ENCODE results near the gene RIOK1. TPM values are rescaled to one million over a fixed set of nuclear protein-coding genes. Genes with fewer than 3 reads are reported as not detected.
A peak's percentile ranks its signal among the peaks of the same experiment; 100 is the strongest.

RIOK1 gene
- total and polyA plus RNA-seq, 5 donors from 2014 or later, result 15.9 to 51.3 (median 16.6) TPM

- H3K4me3 Mint-ChIP-seq, result no peak overlapping the region
- ATAC-seq (ENCODE audit: low read depth in 2 of 2) (no peak), DNase-seq (no peak)
- H3K36me3 Mint-ChIP-seq, result peaks cover 5% of the 10 kb centered on the region
- Histone ChIP-seq H3K9me3 (ENCODE audit: control insufficient read depth in 2 of 2, low read length in 2 of 2) (peaks cover 0 to 3% of the 10 kb centered on the region in 2 experiments), H3K4me1 (ENCODE audit: control insufficient read depth, insufficient read depth, low read length, poor library complexity, severe bottlenecking) (no peaks in the 10 kb centered on the region), H3K4me3 (ENCODE audit: low read depth, low read length) (no peak overlapping the region), H3K27me3 (ENCODE audit: control insufficient read depth, insufficient read depth, low read length) (no peaks in the 10 kb centered on the region), H3K27ac (ENCODE audit: insufficient read depth, low read length, poor library complexity, severe bottlenecking) (no peak overlapping the region), H3K36me3 (ENCODE audit: control insufficient read depth, insufficient read depth, low read length) (no peaks in the 10 kb centered on the region)
- H3K4me1 Mint-ChIP-seq, result peaks cover 0 to 5% (median 1%) of the 10 kb centered on the region in 4 donors
- peaks cover 15% of the 10 kb centered on the region for H3K27me3 Mint-ChIP-seq
- peak overlapping the region in 1 of 3 donors; percentile 12 for H3K27ac Mint-ChIP-seq
- H3K9me3 Mint-ChIP-seq, result peaks cover 0 to 7% (median 4%) of the 10 kb centered on the region in 7 donors
These were observed 43.6 kb downstream of the RIOK1 start for GRCh38 chr6:7433121-7433617.

- H3K4me1 ChIP-seq (ENCODE audit: control insufficient read depth, insufficient read depth, low read length, poor library complexity, severe bottlenecking), result peaks cover 2% of the 10 kb centered on the region
- H3K9me3 ChIP-seq (ENCODE audit: control insufficient read depth in 2 of 2, low read length in 2 of 2), result peaks cover 0 to 3% of the 10 kb centered on the region in 2 experiments
- no peak for ATAC-seq (ENCODE audit: low read depth in 2 of 2)
- Mint-ChIP-seq H3K27ac (no peak overlapping the region), H3K9me3 (peaks cover 0 to 7% (median 4%) of the 10 kb centered on the region in 7 donors), H3K27me3 (peaks cover 12% of the 10 kb centered on the region), H3K4me1 (peaks cover 2 to 17% (median 10%) of the 10 kb centered on the region in 4 donors), H3K36me3 (peaks cover 5% of the 10 kb centered on the region), H3K4me3 (no peak overlapping the region)
- no peak for DNase-seq
- no peak overlapping the region for H3K4me3 ChIP-seq (ENCODE audit: low read depth, low read length)
- H3K36me3 ChIP-seq (ENCODE audit: control insufficient read depth, insufficient read depth, low read length), result no peaks in the 10 kb centered on the region
- H3K27ac ChIP-seq (ENCODE audit: insufficient read depth, low read length, poor library complexity, severe bottlenecking), result no peak overlapping the region
- H3K27me3 ChIP-seq (ENCODE audit: control insufficient read depth, insufficient read depth, low read length), result no peaks in the 10 kb centered on the region
These were observed 45.1 kb downstream of the RIOK1 start for GRCh38 chr6:7434672-7435071.

- H3K27ac Mint-ChIP-seq, result no peak overlapping the region
- no peaks in the 10 kb centered on the region for H3K27me3 ChIP-seq (ENCODE audit: control insufficient read depth, insufficient read depth, low read length)
- peaks cover 2 to 31% (median 14%) of the 10 kb centered on the region in 4 donors for H3K4me1 Mint-ChIP-seq
- no peak overlapping the region for H3K4me3 ChIP-seq (ENCODE audit: low read depth, low read length)
- H3K36me3 Mint-ChIP-seq, result peaks cover 5% of the 10 kb centered on the region
- H3K9me3 ChIP-seq (ENCODE audit: control insufficient read depth in 2 of 2, low read length in 2 of 2), result peaks cover 0 to 3% of the 10 kb centered on the region in 2 experiments
- H3K4me1 ChIP-seq (ENCODE audit: control insufficient read depth, insufficient read depth, low read length, poor library complexity, severe bottlenecking), result peaks cover 5% of the 10 kb centered on the region
- H3K9me3 Mint-ChIP-seq, result peaks cover 0 to 9% (median 5%) of the 10 kb centered on the region in 7 donors
- no peak overlapping the region for H3K27ac ChIP-seq (ENCODE audit: insufficient read depth, low read length, poor library complexity, severe bottlenecking)
- no peaks in the 10 kb centered on the region for H3K27me3 Mint-ChIP-seq
- H3K4me3 Mint-ChIP-seq, result no peak overlapping the region
- ATAC-seq (ENCODE audit: low read depth in 2 of 2), result no peak
- no peak for DNase-seq
- no peaks in the 10 kb centered on the region for H3K36me3 ChIP-seq (ENCODE audit: control insufficient read depth, insufficient read depth, low read length)
These were observed 48.4 kb downstream of the RIOK1 start for GRCh38 chr6:7438011-7438410.

- H3K27ac ChIP-seq (ENCODE audit: insufficient read depth, low read length, poor library complexity, severe bottlenecking), result no peak overlapping the region
- Mint-ChIP-seq H3K4me3 (peak overlapping the region in 3 of 4 donors; percentile 29 to 79 (median 63)), H3K27me3 (no peaks in the 10 kb centered on the region), H3K36me3 (peaks cover 5% of the 10 kb centered on the region), H3K9me3 (peaks cover 0 to 9% (median 5%) of the 10 kb centered on the region in 7 donors), H3K4me1 (peaks cover 2 to 31% (median 14%) of the 10 kb centered on the region in 4 donors), H3K27ac (peak overlapping the region in 2 of 3 donors; percentile 9 to 52)
- ATAC-seq (ENCODE audit: low read depth in 2 of 2), result no peak
- no peaks in the 10 kb centered on the region for H3K36me3 ChIP-seq (ENCODE audit: control insufficient read depth, insufficient read depth, low read length)
- peaks cover 5% of the 10 kb centered on the region for H3K4me1 ChIP-seq (ENCODE audit: control insufficient read depth, insufficient read depth, low read length, poor library complexity, severe bottlenecking)
- peaks cover 0 to 3% of the 10 kb centered on the region in 2 experiments for H3K9me3 ChIP-seq (ENCODE audit: control insufficient read depth in 2 of 2, low read length in 2 of 2)
- H3K4me3 ChIP-seq (ENCODE audit: low read depth, low read length), result peak overlapping the region; percentile 18
- DNase-seq, result peak in 2 of 3 donors; percentile 18 to 39
- no peaks in the 10 kb centered on the region for H3K27me3 ChIP-seq (ENCODE audit: control insufficient read depth, insufficient read depth, low read length)
These were observed 49.6 kb downstream of the RIOK1 start for GRCh38 chr6:7439228-7439627.

GRCh38 chr6:7440476-7440875 is 50.9 kb downstream of the RIOK1 start:
- Mint-ChIP-seq H3K27ac (peak overlapping the region in 1 of 3 donors; percentile 21), H3K9me3 (peaks cover 0 to 6% (median 5%) of the 10 kb centered on the region in 7 donors), H3K27me3 (no peaks in the 10 kb centered on the region), H3K36me3 (peaks cover 5% of the 10 kb centered on the region), H3K4me3 (no peak overlapping the region), H3K4me1 (peaks cover 2 to 31% (median 14%) of the 10 kb centered on the region in 4 donors)
- Histone ChIP-seq H3K27me3 (ENCODE audit: control insufficient read depth, insufficient read depth, low read length) (no peaks in the 10 kb centered on the region), H3K4me1 (ENCODE audit: control insufficient read depth, insufficient read depth, low read length, poor library complexity, severe bottlenecking) (peaks cover 5% of the 10 kb centered on the region), H3K36me3 (ENCODE audit: control insufficient read depth, insufficient read depth, low read length) (no peaks in the 10 kb centered on the region), H3K27ac (ENCODE audit: insufficient read depth, low read length, poor library complexity, severe bottlenecking) (no peak overlapping the region), H3K4me3 (ENCODE audit: low read depth, low read length) (no peak overlapping the region), H3K9me3 (ENCODE audit: control insufficient read depth in 2 of 2, low read length in 2 of 2) (peaks cover 0 to 2% of the 10 kb centered on the region in 2 experiments)
- ATAC-seq (ENCODE audit: low read depth in 2 of 2) (no peak), DNase-seq (no peak)

GRCh38 chr6:7441048-7441775 is 51.6 kb downstream of the RIOK1 start:
- Mint-ChIP-seq H3K36me3 (no peaks in the 10 kb centered on the region), H3K27me3 (no peaks in the 10 kb centered on the region), H3K27ac (no peak overlapping the region), H3K4me3 (no peak overlapping the region), H3K4me1 (peaks cover 2 to 31% (median 14%) of the 10 kb centered on the region in 4 donors), H3K9me3 (peaks cover 0 to 4% (median 1%) of the 10 kb centered on the region in 7 donors)
- DNase-seq (no peak), ATAC-seq (ENCODE audit: low read depth in 2 of 2) (no peak)
- no peaks in the 10 kb centered on the region for H3K27me3 ChIP-seq (ENCODE audit: control insufficient read depth, insufficient read depth, low read length)
- H3K9me3 ChIP-seq (ENCODE audit: control insufficient read depth in 2 of 2, low read length in 2 of 2), result no peaks in the 10 kb centered on the region
- H3K4me3 ChIP-seq (ENCODE audit: low read depth, low read length), result no peak overlapping the region
- no peak overlapping the region for H3K27ac ChIP-seq (ENCODE audit: insufficient read depth, low read length, poor library complexity, severe bottlenecking)
- peaks cover 5% of the 10 kb centered on the region for H3K4me1 ChIP-seq (ENCODE audit: control insufficient read depth, insufficient read depth, low read length, poor library complexity, severe bottlenecking)
- no peaks in the 10 kb centered on the region for H3K36me3 ChIP-seq (ENCODE audit: control insufficient read depth, insufficient read depth, low read length)

- H3K36me3 ChIP-seq (ENCODE audit: control insufficient read depth, insufficient read depth, low read length), result no peaks in the 10 kb centered on the region
- peaks cover 5% of the 10 kb centered on the region for H3K4me1 ChIP-seq (ENCODE audit: control insufficient read depth, insufficient read depth, low read length, poor library complexity, severe bottlenecking)
- Mint-ChIP-seq H3K9me3 (peaks cover 0 to 4% (median 0%) of the 10 kb centered on the region in 7 donors), H3K4me3 (no peak overlapping the region), H3K4me1 (peaks cover 2 to 31% (median 12%) of the 10 kb centered on the region in 4 donors), H3K27ac (no peak overlapping the region), H3K27me3 (no peaks in the 10 kb centered on the region), H3K36me3 (no peaks in the 10 kb centered on the region)
- DNase-seq (no peak), ATAC-seq (ENCODE audit: low read depth in 2 of 2) (no peak)
- no peaks in the 10 kb centered on the region for H3K9me3 ChIP-seq (ENCODE audit: control insufficient read depth in 2 of 2, low read length in 2 of 2)
- H3K4me3 ChIP-seq (ENCODE audit: low read depth, low read length), result no peak overlapping the region
- H3K27me3 ChIP-seq (ENCODE audit: control insufficient read depth, insufficient read depth, low read length), result no peaks in the 10 kb centered on the region
- no peak overlapping the region for H3K27ac ChIP-seq (ENCODE audit: insufficient read depth, low read length, poor library complexity, severe bottlenecking)
These were observed 52.9 kb downstream of the RIOK1 start for GRCh38 chr6:7442467-7442866.

Measured in CD4-positive, CD25-positive, alpha-beta regulatory T cell (primary cell).